Keratinocyte (primary cell): ENCODE results near the gene HS3ST3B1. TPM values are rescaled to one million over a fixed set of nuclear protein-coding genes. Genes with fewer than 3 reads are reported as not detected.

ENCODE experiments used
- DNase-seq: peaks from one replicate; pipeline ENCODE4 v3.0.0-alpha.2; 2011; ENCODE audit warnings: low read depth, missing footprints, low spot score
- FAIRE-seq: peaks from 2 replicates; lab custom pipeline; 2011; peaks lifted over from hg19 to GRCh38; lab: Jason Lieb, UNC
- H2AFZ ChIP-seq: 2 replicates; pipeline ENCODE4 v1.6.0; 2012; ENCODE audit warnings: low read length, control low read depth, inconsistent platforms; ENCODE audit not compliant: control insufficient read depth
- H3K27ac ChIP-seq: 2 replicates; pipeline ENCODE4 v1.5.1; 2011; ENCODE audit warnings: low read length; ENCODE audit not compliant: control insufficient read depth, insufficient read depth
- H3K27me3 ChIP-seq: 3 replicates; pipeline ENCODE4 v1.6.0; 2011; ENCODE audit warnings: low read length; ENCODE audit not compliant: control insufficient read depth, insufficient read depth; ENCODE audit errors: extremely low read depth
- H3K36me3 ChIP-seq, 2 experiments: 2 replicates in 1 of 2; 3 replicates in 1 of 2; pipeline ENCODE4 v1.5.1; 2011; ENCODE audit warnings: low read length in 2 of 2, mild to moderate bottlenecking in 1 of 2; ENCODE audit not compliant: control insufficient read depth in 2 of 2, insufficient read depth in 2 of 2; ENCODE audit errors: extremely low read depth in 1 of 2
- H3K4me1 ChIP-seq: 3 replicates; pipeline ENCODE4 v1.5.1; 2011; ENCODE audit warnings: low read length; ENCODE audit not compliant: control insufficient read depth, insufficient read depth; ENCODE audit errors: extremely low read depth
- H3K4me2 ChIP-seq: 3 replicates; pipeline ENCODE4 v1.6.0; 2011; ENCODE audit warnings: low read depth, low read length; ENCODE audit not compliant: control insufficient read depth, insufficient read depth; ENCODE audit errors: extremely low read depth
- H3K4me3 ChIP-seq, 3 experiments: fragments of 200-600 bp in 1 of 3; sonication (generic) in 1 of 3; 2 replicates in 2 of 3; 3 replicates in 1 of 3; pipeline ENCODE4 v1.5.1; 2011 to 2016; ENCODE audit warnings: low read length in 3 of 3, mild to moderate bottlenecking in 3 of 3, control low read depth in 2 of 3, inconsistent platforms in 1 of 3, low read depth in 1 of 3, mixed read lengths in 1 of 3, mixed run types in 1 of 3, moderate library complexity in 1 of 3; ENCODE audit not compliant: control insufficient read depth in 2 of 3, insufficient read depth in 2 of 3; ENCODE audit errors: extremely low read depth in 1 of 3
- H3K79me2 ChIP-seq: 2 replicates; pipeline ENCODE4 v1.6.0; 2012; ENCODE audit warnings: low read length; ENCODE audit not compliant: control insufficient read depth, insufficient read depth
- H3K9ac ChIP-seq: 3 replicates; pipeline ENCODE4 v1.6.0; 2011; ENCODE audit warnings: low read length; ENCODE audit not compliant: control insufficient read depth, insufficient read depth; ENCODE audit errors: extremely low read depth
- H3K9me1 ChIP-seq: 3 replicates; pipeline ENCODE4 v1.6.0; 2011; ENCODE audit warnings: low read length; ENCODE audit not compliant: control insufficient read depth, insufficient read depth; ENCODE audit errors: extremely low read depth
- H3K9me3 ChIP-seq: 2 replicates; pipeline ENCODE4 v1.5.1; 2012; ENCODE audit warnings: low read depth, low read length; ENCODE audit not compliant: control insufficient read depth
- H4K20me1 ChIP-seq: 3 replicates; pipeline ENCODE4 v1.6.0; 2011; ENCODE audit warnings: low read length; ENCODE audit not compliant: control insufficient read depth, insufficient read depth; ENCODE audit errors: extremely low read depth
- EZH2 ChIP-seq: IDR thresholded peaks from one replicate; pipeline ENCODE4 v1.6.1; 2012; ENCODE audit warnings: inconsistent platforms, mild to moderate bottlenecking, low read length, moderate library complexity
- dilution Hi-C: fragments of 300-500 bp; cut with MboI; formaldehyde crosslinking; loops from one replicate; pipeline ENCODE4 v1.7.0; 2020; ENCODE audit warnings: low sequenced_read_pairs; ENCODE audit not compliant: extremely low pct_ligation_motif_present
- polyA plus RNA-seq, 5 experiments: library from polyadenylated mRNA; depleted of rRNA in 3 of 5; stranded (reverse) in 3 of 5; stranded (forward) in 1 of 5; unstranded in 1 of 5; fragments of >200 nt; gene quantifications; 1 replicate in 1 of 5; 2 replicates in 3 of 5; 3 replicates in 1 of 5; pipeline versions ENCODE4 v1.2.1 to v1.2.3, GENCODE V29; 2011 to 2012; ENCODE audit warnings: missing spikeins in 2 of 5, low read depth in 1 of 5, low replicate concordance in 1 of 5
- TF ChIP-seq, protein P1 (sequence below), 3 experiments: IDR thresholded peaks in 1 of 3; conservative IDR thresholded peaks in 1 of 3; optimal IDR thresholded peaks in 1 of 3; 2 replicates in 2 of 3; 3 replicates in 1 of 3; pipeline versions ENCODE3 to v1.5.1; 2011; ENCODE audit warnings: low read length in 3 of 3, mild to moderate bottlenecking in 3 of 3, moderate library complexity in 2 of 3, control low read depth in 1 of 3, inconsistent platforms in 1 of 3; ENCODE audit not compliant: insufficient read depth in 2 of 3; ENCODE audit errors: extremely low read depth in 1 of 3

Gene HS3ST3B1
- polyA plus RNA-seq, 1 donor (not counting 4 experiments of a cell fraction or from before 2014, with no cell fraction given) = 3.9 TPM

DNA sequence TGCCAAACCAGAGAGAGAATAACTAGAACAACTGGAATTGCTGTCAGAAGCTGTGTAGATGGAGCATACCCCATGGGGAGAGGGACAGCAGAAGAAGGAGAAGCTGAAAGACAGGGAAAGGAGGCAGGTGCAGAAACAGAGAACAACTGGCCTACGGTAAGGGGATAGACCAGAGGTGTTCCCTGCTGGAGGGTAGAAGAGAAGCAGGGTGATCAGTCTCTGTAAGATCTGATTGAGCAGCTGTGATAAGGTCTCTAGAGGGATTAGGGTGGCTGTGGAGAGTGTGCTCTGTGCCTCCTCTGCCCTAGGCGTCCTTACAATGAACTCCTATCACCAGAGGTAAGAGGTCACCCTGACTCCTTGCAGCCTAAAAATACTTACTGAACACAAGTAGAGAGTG lies 30.4 kb upstream of the HS3ST3B1 start:
- TF ChIP-seq EZH2 = no peak
- TF ChIP-seq, protein P1, sequence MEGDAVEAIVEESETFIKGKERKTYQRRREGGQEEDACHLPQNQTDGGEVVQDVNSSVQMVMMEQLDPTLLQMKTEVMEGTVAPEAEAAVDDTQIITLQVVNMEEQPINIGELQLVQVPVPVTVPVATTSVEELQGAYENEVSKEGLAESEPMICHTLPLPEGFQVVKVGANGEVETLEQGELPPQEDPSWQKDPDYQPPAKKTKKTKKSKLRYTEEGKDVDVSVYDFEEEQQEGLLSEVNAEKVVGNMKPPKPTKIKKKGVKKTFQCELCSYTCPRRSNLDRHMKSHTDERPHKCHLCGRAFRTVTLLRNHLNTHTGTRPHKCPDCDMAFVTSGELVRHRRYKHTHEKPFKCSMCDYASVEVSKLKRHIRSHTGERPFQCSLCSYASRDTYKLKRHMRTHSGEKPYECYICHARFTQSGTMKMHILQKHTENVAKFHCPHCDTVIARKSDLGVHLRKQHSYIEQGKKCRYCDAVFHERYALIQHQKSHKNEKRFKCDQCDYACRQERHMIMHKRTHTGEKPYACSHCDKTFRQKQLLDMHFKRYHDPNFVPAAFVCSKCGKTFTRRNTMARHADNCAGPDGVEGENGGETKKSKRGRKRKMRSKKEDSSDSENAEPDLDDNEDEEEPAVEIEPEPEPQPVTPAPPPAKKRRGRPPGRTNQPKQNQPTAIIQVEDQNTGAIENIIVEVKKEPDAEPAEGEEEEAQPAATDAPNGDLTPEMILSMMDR (optimal IDR thresholded peaks at IDR 0.05 in 1 of 3, IDR thresholded peaks at IDR 0.05 in 1 of 3, conservative IDR thresholded peaks at IDR 0.05 in 1 of 3; ENCODE audit: extremely low read depth in 1 of 3, insufficient read depth in 2 of 3, low read length in 3 of 3) = no peak
- FAIRE-seq = no peak
- dilution Hi-C loops = no loop called here

DNA sequence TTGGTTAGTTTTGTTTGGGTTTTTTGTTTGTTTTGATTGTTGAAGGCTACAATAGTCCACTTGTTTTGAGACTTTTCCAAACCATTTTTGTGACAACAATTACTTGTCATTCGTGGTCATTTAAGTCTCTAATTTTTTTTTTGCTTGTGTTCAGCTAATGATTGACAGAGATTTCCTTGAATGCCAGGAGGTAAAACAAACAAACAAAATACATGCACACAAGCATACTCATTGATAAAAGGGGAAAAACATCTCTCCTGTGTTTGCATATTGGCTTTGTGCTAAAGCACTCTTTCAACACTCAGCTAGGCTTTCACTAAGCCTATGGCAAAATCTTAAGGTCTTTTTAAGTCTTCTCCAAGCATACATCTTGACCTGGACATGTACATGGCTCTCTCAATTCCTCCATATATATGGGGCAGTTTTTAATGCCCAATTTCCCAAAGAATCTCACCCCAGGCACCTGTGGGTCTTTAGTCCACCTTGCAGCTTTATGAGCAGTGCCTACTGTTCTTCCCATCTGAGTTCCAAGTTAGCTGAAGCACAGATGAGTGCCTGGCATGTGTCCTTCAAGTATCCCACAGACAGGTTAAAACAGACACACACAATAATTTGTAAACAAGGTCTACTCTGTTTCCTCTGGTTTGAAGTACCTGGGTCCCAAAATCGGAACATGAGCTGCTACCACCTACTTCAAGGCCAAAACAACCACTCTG lies 24.2 kb upstream of the HS3ST3B1 start:
- Histone ChIP-seq H3K27me3 (no peaks in the 10 kb centered on the region), H2AFZ (no peak overlapping the region), H3K9me3 (no peaks in the 10 kb centered on the region), H3K4me1 (no peaks in the 10 kb centered on the region), H3K79me2 (no peaks in the 10 kb centered on the region), H3K4me3 (no peak overlapping the region), H3K27ac (no peak overlapping the region), H4K20me1 (no peaks in the 10 kb centered on the region), H3K4me2 (no peak overlapping the region), H3K9me1 (no peaks in the 10 kb centered on the region), H3K9ac (no peak overlapping the region), H3K36me3 (no peaks in the 10 kb centered on the region)
- no peak for DNase-seq
- FAIRE-seq = no peak
- TF ChIP-seq, protein P1 (optimal IDR thresholded peaks at IDR 0.05 in 1 of 3, IDR thresholded peaks at IDR 0.05 in 1 of 3, conservative IDR thresholded peaks at IDR 0.05 in 1 of 3; ENCODE audit: extremely low read depth in 1 of 3, insufficient read depth in 2 of 3, low read length in 3 of 3) = no peak
- no peak for TF ChIP-seq EZH2
- dilution Hi-C loops = no loop called here

More for the DNA sequence above, 30.4 kb upstream of the HS3ST3B1 start:
- Histone ChIP-seq H3K9me3 (no peaks in the 10 kb centered on the region), H2AFZ (no peak overlapping the region), H3K27ac (no peak overlapping the region), H3K4me1 (no peaks in the 10 kb centered on the region), H3K4me3 (no peak overlapping the region), H3K9ac (no peak overlapping the region), H4K20me1 (no peaks in the 10 kb centered on the region), H3K9me1 (no peaks in the 10 kb centered on the region), H3K27me3 (no peaks in the 10 kb centered on the region), H3K79me2 (no peaks in the 10 kb centered on the region), H3K36me3 (no peaks in the 10 kb centered on the region), H3K4me2 (no peak overlapping the region)
- no peak for DNase-seq
